ENCODE measurements around the gene RADIL. TPM values are rescaled to one million over a fixed set of nuclear protein-coding genes. Genes with fewer than 3 reads are reported as not detected.

The RADIL gene
- total RNA-seq, 3 donors from 2014 or later (not counting 1 experiment from before 2014, with no cell fraction given), result not detected

DNA sequence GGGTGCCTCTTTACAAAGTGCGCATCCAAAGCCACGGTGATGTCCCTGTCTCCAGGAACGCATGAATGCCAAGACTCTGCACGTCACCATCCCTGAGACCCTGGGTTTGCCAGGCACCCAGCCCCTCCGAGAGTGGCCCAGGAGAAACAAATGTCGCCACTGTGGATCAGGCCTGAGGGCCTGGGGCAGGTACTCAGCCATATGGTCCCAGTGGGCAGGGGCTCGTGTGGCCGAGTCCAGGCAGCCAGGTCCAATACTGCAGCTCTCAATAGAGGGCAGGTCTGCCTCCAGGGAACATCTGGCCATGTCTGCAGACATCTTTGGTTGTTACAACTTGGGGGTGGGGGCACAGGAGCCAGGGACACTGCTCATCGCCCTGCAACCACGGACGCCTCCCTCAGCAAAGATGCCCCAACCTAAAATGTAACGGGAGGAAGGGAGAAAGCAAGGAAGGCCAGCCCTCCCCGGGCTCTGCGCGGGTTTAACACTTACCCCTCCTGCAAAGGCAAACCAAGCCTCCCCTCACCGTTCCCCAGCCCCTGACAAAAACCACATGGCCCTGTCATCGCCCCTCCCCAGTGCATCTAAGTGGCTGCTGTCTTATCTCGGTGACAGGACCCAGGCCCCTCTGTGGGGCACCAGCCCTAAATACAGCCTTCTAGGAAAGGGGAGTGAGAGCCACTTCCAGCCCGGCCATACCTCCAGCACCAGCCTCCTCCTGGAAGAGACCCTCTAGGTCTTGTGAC is 11.4 kb downstream of the RADIL start:
- Histone ChIP-seq H3K27me3 (ENCODE audit: control insufficient read depth, insufficient read depth, low read length) (no peaks in the 10 kb centered on the region), H3K9me3 (ENCODE audit: control insufficient read depth, insufficient read depth, low read length) (no peaks in the 10 kb centered on the region), H3K4me3 (ENCODE audit: low read length) (no peak overlapping the region), H3K36me3 (ENCODE audit: control insufficient read depth, insufficient read depth, low read length) (no peaks in the 10 kb centered on the region), H3K4me1 (ENCODE audit: control insufficient read depth, insufficient read depth, low read length) (peaks cover 28% of the 10 kb centered on the region), H3K27ac (ENCODE audit: low read length) (no peak overlapping the region)
- DNase-seq (peak in 1 of 2 donors; percentile 20), ATAC-seq (peak; percentile 5 to 53 (median 49))
- Mint-ChIP-seq H3K4me3 (peak overlapping the region; percentile 77), H3K36me3 (no peaks in the 10 kb centered on the region), H3K27me3 (ENCODE audit: low read depth in 2 of 2) (peaks cover 8 to 12% of the 10 kb centered on the region in 2 donors), H3K27ac (peak overlapping the region; percentile 78 to 79), H3K9me3 (no peaks in the 10 kb centered on the region), H3K4me1 (peaks cover 29 to 31% of the 10 kb centered on the region in 2 donors)
- no peak for TF ChIP-seq CTCF (IDR thresholded peaks at IDR 0.05)
- intact Hi-C loops (cut with micrococcal nuclease), result no loop called here
- WGBS (ENCODE audit: insufficient coverage), result 59% methylated on average over 19 of the region's 19 CpGs

- WGBS (ENCODE audit: insufficient coverage), result 24% methylated on average over 23 of the region's 23 CpGs
- H3K9me3 ChIP-seq (ENCODE audit: control insufficient read depth, insufficient read depth, low read length), result no peaks in the 10 kb centered on the region
- DNase-seq (no peak), ATAC-seq (peak in 1 of 3 donors; percentile 13)
- no peak overlapping the region for H3K4me3 ChIP-seq (ENCODE audit: low read length)
- Mint-ChIP-seq H3K27me3 (ENCODE audit: low read depth in 2 of 2) (peaks cover 8 to 12% of the 10 kb centered on the region in 2 donors), H3K4me3 (peak overlapping the region; percentile 69), H3K36me3 (no peaks in the 10 kb centered on the region), H3K27ac (peak overlapping the region; percentile 16 to 74), H3K4me1 (peaks cover 29 to 31% of the 10 kb centered on the region in 2 donors), H3K9me3 (no peaks in the 10 kb centered on the region)
- H3K36me3 ChIP-seq (ENCODE audit: control insufficient read depth, insufficient read depth, low read length), result no peaks in the 10 kb centered on the region
- no peak overlapping the region for H3K27ac ChIP-seq (ENCODE audit: low read length)
- no peak for TF ChIP-seq CTCF (IDR thresholded peaks at IDR 0.05)
- peaks cover 28% of the 10 kb centered on the region for H3K4me1 ChIP-seq (ENCODE audit: control insufficient read depth, insufficient read depth, low read length)
- intact Hi-C loops (cut with micrococcal nuclease), result no loop called here
- no peaks in the 10 kb centered on the region for H3K27me3 ChIP-seq (ENCODE audit: control insufficient read depth, insufficient read depth, low read length)
Observed at GRCh38 chr7:4871056-4871680, 12.3 kb downstream of the RADIL start.

DNA sequence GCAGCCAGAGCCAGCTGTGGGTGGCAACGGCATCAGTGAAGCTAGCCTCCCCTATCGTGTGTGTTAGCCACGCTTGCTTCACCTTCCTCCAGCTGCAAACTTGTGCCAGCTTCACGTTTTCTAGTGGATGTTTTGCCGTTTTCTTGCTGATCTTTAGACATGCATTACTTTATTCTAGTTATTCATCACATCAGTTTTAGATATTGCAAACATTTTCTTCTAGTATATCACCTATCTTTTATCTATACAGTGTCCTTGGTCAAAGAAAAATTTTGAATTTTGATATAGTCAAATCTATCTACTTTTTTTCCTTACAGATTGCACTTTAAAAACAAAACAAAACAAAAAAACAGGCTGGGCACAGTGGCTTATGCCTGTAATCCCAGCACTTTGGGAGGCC is 15.0 kb downstream of the RADIL start:
- Histone ChIP-seq H3K4me1 (ENCODE audit: control insufficient read depth, insufficient read depth, low read length) (peaks cover 25% of the 10 kb centered on the region), H3K36me3 (ENCODE audit: control insufficient read depth, insufficient read depth, low read length) (no peaks in the 10 kb centered on the region), H3K27ac (ENCODE audit: low read length) (no peak overlapping the region), H3K9me3 (ENCODE audit: control insufficient read depth, insufficient read depth, low read length) (no peaks in the 10 kb centered on the region), H3K27me3 (ENCODE audit: control insufficient read depth, insufficient read depth, low read length) (peaks cover 10% of the 10 kb centered on the region), H3K4me3 (ENCODE audit: low read length) (no peak overlapping the region)
- no peak overlapping the region for H3K27ac Mint-ChIP-seq
- 88% methylated on average over 5 of the region's 5 CpGs for WGBS (ENCODE audit: insufficient coverage)
- intact Hi-C loops (cut with micrococcal nuclease), result no loop called here
- H3K4me1 Mint-ChIP-seq, result peaks cover 28 to 29% of the 10 kb centered on the region in 2 donors
- H3K9me3 Mint-ChIP-seq, result no peaks in the 10 kb centered on the region
- H3K36me3 Mint-ChIP-seq, result no peaks in the 10 kb centered on the region
- no peak overlapping the region for H3K4me3 Mint-ChIP-seq
- ATAC-seq (no peak), DNase-seq (no peak)
- H3K27me3 Mint-ChIP-seq (ENCODE audit: low read depth in 2 of 2), result peaks cover 32% of the 10 kb centered on the region in 2 donors
- TF ChIP-seq CTCF (IDR thresholded peaks at IDR 0.05), result no peak
